Hepatocyte (in vitro differentiated cells): ENCODE measurements around the gene PSMA3. TPM values are rescaled to one million over a fixed set of nuclear protein-coding genes. Genes with fewer than 3 reads are reported as not detected.

Experiments used
- DNase-seq: peaks from one replicate; pipeline ENCODE4 v3.0.0-alpha.2; 2016; ENCODE audit warnings: low spot score
- H2AFZ ChIP-seq: fragments of 200-600 bp; sonication (generic); 2 replicates; pipeline ENCODE4 v1.6.0; 2016; ENCODE audit warnings: antibody characterized with exemption, mild to moderate bottlenecking
- H3K27ac ChIP-seq: fragments of 200-600 bp; sonication (generic); 2 replicates; pipeline ENCODE4 v1.5.1; 2016; ENCODE audit warnings: mild to moderate bottlenecking
- H3K27me3 ChIP-seq: fragments of 200-600 bp; sonication (generic); 2 replicates; pipeline ENCODE4 v1.6.1; 2016
- H3K36me3 ChIP-seq: fragments of 200-600 bp; sonication (generic); replicated peaks from 2 replicates; pipeline ENCODE4 v1.5.1; 2016; ENCODE audit warnings: low read depth; ENCODE audit not compliant: insufficient read depth
- H3K4me1 ChIP-seq: fragments of 200-600 bp; sonication (generic); 2 replicates; pipeline ENCODE4 v1.5.1; 2016; ENCODE audit warnings: mild to moderate bottlenecking, moderate library complexity; ENCODE audit not compliant: insufficient read depth
- H3K4me2 ChIP-seq: fragments of 200-600 bp; sonication (generic); 2 replicates; pipeline ENCODE4 v1.6.0; 2016
- H3K4me3 ChIP-seq: fragments of 200-600 bp; sonication (generic); 2 replicates; pipeline ENCODE4 v1.5.1; 2016; ENCODE audit warnings: mild to moderate bottlenecking
- H3K79me2 ChIP-seq: fragments of 200-600 bp; sonication (generic); 2 replicates; pipeline ENCODE4 v1.6.0; 2017; ENCODE audit warnings: mild to moderate bottlenecking
- H3K9me2 ChIP-seq: fragments of 200-600 bp; sonication (generic); replicated peaks from 2 replicates; pipeline ENCODE4 v1.6.0; 2017; ENCODE audit warnings: mild to moderate bottlenecking; ENCODE audit not compliant: insufficient read depth
- H3K9me3 ChIP-seq: fragments of 200-600 bp; sonication (generic); 2 replicates; pipeline ENCODE4 v1.5.1; 2016; ENCODE audit warnings: low read depth, mild to moderate bottlenecking
- H4K20me1 ChIP-seq: fragments of 200-600 bp; sonication (generic); 2 replicates; pipeline ENCODE4 v1.6.0; 2016; ENCODE audit warnings: mild to moderate bottlenecking; ENCODE audit not compliant: insufficient read depth, poor library complexity, severe bottlenecking
- CTCF ChIP-seq: fragments of 200-600 bp; sonication (generic); IDR thresholded peaks from 2 replicates; pipeline ENCODE4 v1.5.1; 2016; ENCODE audit warnings: antibody characterized with exemption, mild to moderate bottlenecking; ENCODE audit not compliant: poor library complexity
- EZH2 ChIP-seq: fragments of 200-600 bp; sonication (generic); IDR thresholded peaks from 2 replicates; pipeline ENCODE4 v1.6.1; 2016; ENCODE audit warnings: antibody characterized with exemption, mild to moderate bottlenecking, borderline replicate concordance
- EZH2phosphoT487 ChIP-seq: fragments of 200-600 bp; sonication (generic); IDR thresholded peaks from one replicate; pipeline ENCODE4 v1.6.1; 2018; ENCODE audit warnings: antibody characterized with exemption, mild to moderate bottlenecking, low read depth, moderate library complexity; ENCODE audit not compliant: unreplicated experiment, severe bottlenecking
- WGBS: methylation state at CpG from one replicate; pipeline ENCODE4 v1.1.6; 2016; ENCODE audit warnings: low lambda C conversion rate; ENCODE audit errors: missing lambda C conversion rate; 5-methylcytosine and 5-hydroxymethylcytosine counted together
- polyA plus RNA-seq: library from polyadenylated mRNA; unstranded; fragments of >200 nt; fragmentation: Nextera tagmentation; extraction: Ambion mirVana; gene quantifications from 2 replicates; pipeline ENCODE4 v1.2.1, GENCODE V29; 2016
- total RNA-seq: library from RNA; depleted of rRNA; stranded (reverse); fragments of >200 nt; gene quantifications from 2 replicates; pipeline ENCODE4 v1.2.3, GENCODE V29; 2014

PSMA3 gene
- total and polyA plus RNA-seq, 2 experiments from 2014 or later, result 152 to 186 TPM

- no peak for TF ChIP-seq CTCF
- TF ChIP-seq EZH2phosphoT487, result no peak
- TF ChIP-seq EZH2, result no peak
- Histone ChIP-seq H3K9me2 (no peaks in the 10 kb centered on the region), H3K27ac (no peak overlapping the region)
These were observed 43.6 kb downstream of the PSMA3 start for GRCh38 chr14:58288106-58288792.

GRCh38 chr14:58291646-58292045, 47.0 kb downstream of the PSMA3 start:
- no peak for DNase-seq
- WGBS, result 90% methylated on average over 5 of the region's 5 CpGs
- Histone ChIP-seq H3K36me3 (no peaks in the 10 kb centered on the region), H2AFZ (no peak overlapping the region), H3K79me2 (peaks cover 99% of the 10 kb centered on the region), H3K9me3 (no peaks in the 10 kb centered on the region), H3K27me3 (no peaks in the 10 kb centered on the region), H3K4me1 (peaks cover 4% of the 10 kb centered on the region), H3K27ac (no peak overlapping the region), H3K9me2 (no peaks in the 10 kb centered on the region), H4K20me1 (peaks cover 68% of the 10 kb centered on the region), H3K4me2 (no peak overlapping the region), H3K4me3 (no peak overlapping the region)
- TF ChIP-seq CTCF (no peak), EZH2phosphoT487 (no peak), EZH2 (no peak)

More at GRCh38 chr14:58288106-58288792, 43.6 kb downstream of the PSMA3 start:
- H3K27me3 ChIP-seq, result no peaks in the 10 kb centered on the region
- no peak overlapping the region for H2AFZ ChIP-seq
- peaks cover 7% of the 10 kb centered on the region for H3K4me1 ChIP-seq
- no peak for DNase-seq
- H3K79me2 ChIP-seq, result peaks cover 98% of the 10 kb centered on the region
- H4K20me1 ChIP-seq, result peaks cover 35% of the 10 kb centered on the region
- H3K4me3 ChIP-seq, result no peak overlapping the region
- H3K36me3 ChIP-seq, result no peaks in the 10 kb centered on the region
- no peaks in the 10 kb centered on the region for H3K9me3 ChIP-seq
- 85% methylated on average over 3 of the region's 3 CpGs for WGBS
- H3K4me2 ChIP-seq, result no peak overlapping the region

DNA sequence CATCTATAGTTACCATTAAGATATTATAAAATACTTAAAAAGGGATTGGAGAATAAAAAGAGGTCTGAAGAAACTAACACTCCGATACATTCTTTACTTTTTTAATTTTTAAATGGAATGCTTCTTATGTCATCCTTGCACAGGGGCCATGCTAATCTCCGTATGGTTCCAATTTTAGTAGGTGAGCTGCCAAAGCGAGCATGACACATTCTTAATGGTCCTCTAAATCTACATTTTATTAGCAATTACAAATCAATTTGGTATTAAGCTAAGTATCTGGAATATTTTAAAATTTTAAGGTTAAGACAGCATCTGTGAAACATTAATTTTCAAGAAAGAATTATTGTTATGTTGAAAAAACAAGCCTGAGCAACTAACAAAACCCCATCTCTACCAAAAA, 47.5 kb downstream of the PSMA3 start:
- no peak overlapping the region for H3K4me2 ChIP-seq
- peaks cover 99% of the 10 kb centered on the region for H3K79me2 ChIP-seq
- WGBS, result 85% methylated on average over 3 of the region's 3 CpGs
- H4K20me1 ChIP-seq, result peaks cover 70% of the 10 kb centered on the region
- TF ChIP-seq EZH2, result no peak
- H2AFZ ChIP-seq, result no peak overlapping the region
- H3K9me3 ChIP-seq, result no peaks in the 10 kb centered on the region
- no peak overlapping the region for H3K4me3 ChIP-seq
- no peaks in the 10 kb centered on the region for H3K36me3 ChIP-seq
- H3K27ac ChIP-seq, result no peak overlapping the region
- no peaks in the 10 kb centered on the region for H3K27me3 ChIP-seq
- H3K4me1 ChIP-seq, result peaks cover 4% of the 10 kb centered on the region
- no peaks in the 10 kb centered on the region for H3K9me2 ChIP-seq
- no peak for DNase-seq

GRCh38 chr14:58294201-58294600, 49.6 kb downstream of the PSMA3 start:
- Histone ChIP-seq H3K4me1 (peaks cover 4% of the 10 kb centered on the region), H3K4me3 (no peak overlapping the region), H3K27me3 (no peaks in the 10 kb centered on the region), H3K79me2 (peaks cover 84% of the 10 kb centered on the region), H3K36me3 (no peaks in the 10 kb centered on the region), H3K4me2 (no peak overlapping the region), H3K27ac (no peak overlapping the region), H3K9me2 (no peaks in the 10 kb centered on the region), H3K9me3 (no peaks in the 10 kb centered on the region), H4K20me1 (peaks cover 66% of the 10 kb centered on the region), H2AFZ (no peak overlapping the region)
- TF ChIP-seq CTCF (no peak), EZH2phosphoT487 (no peak), EZH2 (no peak)
- DNase-seq, result no peak
- WGBS, result 98% methylated on average over 7 of the region's 7 CpGs
